Putamen (tissue), 1 donor: ENCODE results near the gene SEC23B.
A peak's percentile ranks its signal among the peaks of the same experiment; 100 is the strongest.
"Not testable (repeated sequence)": the region's sequence is repeated elsewhere in the genome, so short reads cannot be mapped to it uniquely, and the experiment has no call there.

Experiments used
- DNase-seq: peaks from one replicate; pipeline ENCODE4 v3.0.0-alpha.2; 2016; ENCODE audit warnings: low spot score

The SEC23B gene

DNA sequence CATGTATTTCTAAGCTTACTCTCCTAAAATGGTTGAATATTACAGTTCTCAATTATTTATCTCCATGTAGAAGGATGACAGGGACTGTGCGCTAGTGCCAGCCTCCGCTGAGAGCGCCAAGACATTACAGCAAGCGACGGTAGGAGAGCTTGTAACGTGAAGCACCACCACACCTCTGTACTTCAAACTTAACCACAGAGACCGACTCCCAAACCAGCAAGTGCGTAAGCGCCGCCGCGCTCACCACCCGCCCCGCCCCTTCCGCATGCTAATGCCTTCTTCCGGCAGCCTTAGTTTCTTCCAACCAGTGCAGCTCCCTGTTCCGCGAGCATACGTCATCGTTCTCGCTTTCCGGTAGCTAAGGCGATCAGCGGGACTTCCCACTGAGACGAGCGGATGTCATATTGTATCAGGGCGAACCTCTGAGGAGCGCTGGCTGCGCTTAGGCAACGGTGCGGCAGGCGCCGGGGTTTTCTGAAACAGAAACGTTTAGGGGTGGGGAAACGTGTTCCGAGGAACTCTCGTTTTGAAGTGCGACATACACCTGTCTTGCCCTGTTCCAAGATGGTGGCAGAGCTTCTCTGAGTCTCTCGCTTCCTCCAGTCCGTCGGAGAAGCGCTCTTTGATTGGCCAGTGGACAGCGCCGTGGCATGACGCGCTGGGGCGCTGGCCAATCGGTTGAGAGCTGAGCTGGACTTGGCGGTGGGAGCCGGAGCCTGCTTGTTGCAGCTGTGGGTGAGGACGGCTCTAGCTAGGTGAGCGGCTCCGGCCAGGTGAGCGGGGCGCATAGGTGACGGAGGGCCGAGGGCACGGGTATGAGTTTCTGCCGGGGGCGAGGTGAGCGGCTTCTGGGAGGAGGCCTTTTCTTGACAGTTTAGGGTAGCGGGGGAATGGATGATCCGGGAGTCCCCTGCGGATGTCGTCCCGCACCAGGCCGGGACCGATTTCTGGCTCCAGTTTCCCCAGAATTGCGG lies at the start of gene SEC23B:
Gene SEC23B (plus strand): TSS at position 723 of the 974 bp plus-strand sequence. CDS start 2,896 bp downstream, outside the sequence.
- DNase-seq: peak; percentile 99

GRCh38 chr20:18465536-18466200 lies 42.1 kb upstream of the SEC23B start:
- no peak for DNase-seq

GRCh38 chr20:18466574-18466893 lies 41.2 kb upstream of the SEC23B start:
- DNase-seq: no peak

GRCh38 chr20:18466894-18467730 lies 40.6 kb upstream of the SEC23B start, which contains the start of the genes DZANK1 and POLR3F:
DZANK1 (minus strand) TSS chr20:18467030; CDS start chr20:18465358, 1,672 bp downstream.
POLR3F (plus strand) TSS chr20:18467390; CDS start chr20:18467507, 117 bp downstream.
- DNase-seq: peak; percentile 97

DNA sequence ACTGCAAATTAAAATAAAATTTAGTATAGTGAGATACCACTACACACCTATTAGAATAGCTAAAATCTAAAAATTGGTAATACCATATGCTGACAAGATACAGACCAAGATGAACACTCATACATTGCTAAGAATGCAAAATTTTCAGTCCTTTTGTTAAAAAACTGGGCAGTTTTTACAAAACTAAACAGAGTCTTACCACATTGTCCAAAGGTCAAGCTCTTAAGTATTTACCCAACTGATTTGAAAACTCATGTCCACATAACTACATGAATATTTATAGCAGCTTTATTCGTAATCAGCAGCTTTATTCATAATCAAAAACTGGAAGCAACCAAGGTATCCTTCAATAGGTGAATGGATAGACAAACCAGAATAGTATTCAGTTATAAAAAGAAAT lies 30.5 kb upstream of the SEC23B start:
- no peak for DNase-seq

- DNase-seq: no peak
These were observed 29.9 kb upstream of the SEC23B start for GRCh38 chr20:18477821-18478220.

GRCh38 chr20:18481596-18481995 lies 26.1 kb upstream of the SEC23B start:
- DNase-seq: no peak

DNA sequence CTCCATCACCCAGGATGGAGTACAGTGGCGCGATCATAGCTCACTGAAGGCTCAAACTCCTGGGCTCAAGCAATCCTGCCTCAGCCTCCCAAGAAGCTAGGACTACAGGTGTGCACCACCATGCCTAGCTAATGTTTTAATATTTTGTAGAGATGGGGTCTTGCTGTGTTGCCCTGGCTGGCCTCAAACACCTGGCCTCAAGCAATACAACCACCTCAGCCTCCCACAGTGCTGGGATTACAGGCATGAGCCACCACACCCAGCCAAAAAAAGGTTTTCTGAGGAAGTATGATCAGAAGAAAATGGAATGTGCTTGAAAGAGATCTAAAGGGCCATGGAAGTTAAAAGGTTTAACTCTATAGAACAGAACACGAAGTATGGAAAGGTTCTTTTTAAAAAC lies 19.4 kb upstream of the SEC23B start:
- no peak for DNase-seq

DNA sequence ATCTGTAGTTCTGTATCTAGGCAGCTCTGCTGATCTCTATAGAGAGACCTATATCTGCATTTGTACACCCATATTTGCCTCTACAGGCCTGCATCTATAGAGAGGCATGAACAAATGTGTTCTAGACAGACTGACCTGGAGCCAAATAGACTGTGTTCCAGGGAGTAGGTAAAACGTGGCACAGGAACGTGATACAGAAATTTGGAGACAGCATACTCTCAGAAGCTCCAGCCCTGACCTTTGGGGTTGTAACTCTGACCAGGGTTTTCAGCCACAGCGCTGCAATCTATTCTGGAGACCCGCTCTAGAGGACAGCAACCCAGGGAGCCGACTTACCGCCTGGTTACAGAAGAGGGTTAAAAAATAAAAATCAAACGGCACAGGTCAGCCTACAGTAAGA lies 11.7 kb upstream of the SEC23B start:
- no peak for DNase-seq

GRCh38 chr20:18496740-18497592 lies 10.8 kb upstream of the SEC23B start, which contains the start of gene RBBP9:
RBBP9 (minus strand) TSS chr20:18497225; CDS start chr20:18497167, 58 bp downstream.
- DNase-seq: peak; percentile 86

GRCh38 chr20:18497603-18498002 lies 10.1 kb upstream of the SEC23B start:
- no peak for DNase-seq

DNA sequence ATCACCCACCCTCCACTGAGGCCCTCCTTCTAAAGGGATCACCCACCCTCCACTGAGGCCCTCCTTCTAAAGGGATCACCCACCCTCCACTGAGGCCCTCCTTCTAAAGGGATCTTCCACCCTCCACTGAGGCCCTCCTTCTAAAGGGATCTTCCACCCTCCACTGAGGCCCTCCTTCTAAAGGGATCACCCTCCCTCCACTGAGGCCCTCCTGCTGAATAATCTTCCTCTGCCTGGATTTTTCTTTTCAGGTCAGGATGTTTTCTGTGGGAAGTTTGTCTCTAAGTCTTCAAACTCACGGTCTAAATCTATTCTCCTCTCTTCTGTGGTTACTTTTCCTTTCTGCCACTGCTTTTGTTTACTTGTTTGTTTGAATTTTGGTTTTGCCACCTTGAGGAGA lies 6.1 kb upstream of the SEC23B start:
- DNase-seq: not testable (repeated sequence)

DNA sequence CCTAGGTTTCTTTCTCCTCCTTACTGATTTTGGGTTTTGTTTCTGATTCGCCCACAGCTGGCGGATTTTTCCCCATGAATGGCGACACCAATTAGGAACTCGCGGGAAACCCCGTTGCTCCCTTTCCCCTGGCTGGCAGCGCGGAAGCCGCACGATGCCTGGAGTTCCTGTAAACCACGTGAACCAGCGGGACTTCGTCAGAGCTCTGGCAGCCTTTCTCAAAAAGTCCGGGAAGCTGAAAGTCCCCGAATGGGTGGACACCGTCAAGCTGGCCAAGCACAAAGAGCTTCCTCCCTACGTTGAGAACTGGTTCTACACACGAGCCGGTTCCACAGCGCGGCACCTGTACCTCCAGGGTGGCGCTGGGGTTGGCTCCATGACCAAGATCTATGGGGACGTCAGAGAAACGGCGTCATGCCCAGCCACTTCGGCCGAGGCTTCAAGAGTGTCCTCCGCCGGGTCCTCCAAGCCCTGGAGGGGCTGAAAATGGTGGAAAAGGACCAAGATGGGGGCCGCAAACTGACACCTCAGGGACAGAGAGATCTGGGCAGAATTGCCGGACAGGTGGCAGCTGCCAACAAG lies 3.2 kb upstream of the SEC23B start:
- no peak for DNase-seq

DNA sequence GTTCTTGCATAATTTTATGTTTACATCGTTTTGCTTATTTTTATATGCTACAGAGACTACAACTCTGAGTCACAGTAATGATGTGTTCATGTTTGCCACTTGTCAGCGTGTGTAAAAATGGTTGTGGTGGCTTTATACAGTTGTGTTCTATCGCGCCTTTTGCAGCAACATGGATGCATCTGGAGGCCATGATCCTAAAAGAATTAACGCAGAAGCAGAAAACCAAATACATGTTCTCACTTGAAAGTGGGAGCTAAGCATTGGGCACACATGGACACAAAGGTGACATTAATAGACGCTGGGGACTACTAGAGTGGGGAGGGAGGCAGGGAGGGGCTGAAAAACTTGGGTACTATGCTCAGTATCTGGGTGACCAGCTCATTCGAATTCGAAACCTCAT lies 996 bp upstream of the SEC23B start:
- no peak for DNase-seq

GRCh38 chr20:18511571-18511970 lies 3.8 kb downstream of the SEC23B start:
- no peak for DNase-seq

DNA sequence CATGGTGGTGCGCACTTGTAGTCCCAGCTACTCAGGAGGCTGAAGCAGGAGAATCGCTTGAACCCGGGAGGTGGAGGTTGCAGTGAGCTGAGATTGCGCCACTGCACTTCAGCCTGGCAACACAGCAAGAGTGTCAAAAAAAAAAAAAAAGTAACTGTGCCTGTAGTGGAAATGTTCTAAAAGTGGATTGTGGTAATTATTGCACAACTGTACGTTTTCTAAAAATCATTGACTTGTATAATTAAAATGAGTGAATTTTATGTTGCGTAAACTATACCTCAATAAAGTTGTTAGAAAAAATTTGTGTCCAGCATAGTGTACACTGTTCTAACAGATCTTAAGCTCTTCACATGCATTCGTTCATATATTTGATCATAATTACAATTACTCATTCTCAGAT lies 5.5 kb downstream of the SEC23B start:
- no peak for DNase-seq

DNA sequence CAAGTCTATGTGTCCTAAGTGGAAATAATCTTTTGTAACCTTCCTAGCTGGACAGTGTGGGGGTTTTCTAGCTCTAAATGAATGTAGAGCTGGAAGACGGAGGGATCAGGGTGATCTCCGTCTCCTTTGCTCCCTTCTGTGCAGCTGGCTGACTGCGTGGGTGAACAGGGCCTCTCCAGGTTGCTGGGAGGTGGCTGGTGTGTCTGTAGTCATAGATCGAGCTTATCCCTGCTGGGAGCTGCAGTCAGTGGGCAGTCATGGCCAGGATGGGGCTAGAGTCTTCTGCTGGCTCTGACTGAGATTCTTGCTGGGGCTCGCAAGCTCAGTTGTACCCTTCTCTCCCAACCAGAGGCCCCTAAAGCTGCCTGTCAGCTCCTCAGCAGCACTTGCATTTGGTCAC lies 6.4 kb downstream of the SEC23B start:
- no peak for DNase-seq

DNA sequence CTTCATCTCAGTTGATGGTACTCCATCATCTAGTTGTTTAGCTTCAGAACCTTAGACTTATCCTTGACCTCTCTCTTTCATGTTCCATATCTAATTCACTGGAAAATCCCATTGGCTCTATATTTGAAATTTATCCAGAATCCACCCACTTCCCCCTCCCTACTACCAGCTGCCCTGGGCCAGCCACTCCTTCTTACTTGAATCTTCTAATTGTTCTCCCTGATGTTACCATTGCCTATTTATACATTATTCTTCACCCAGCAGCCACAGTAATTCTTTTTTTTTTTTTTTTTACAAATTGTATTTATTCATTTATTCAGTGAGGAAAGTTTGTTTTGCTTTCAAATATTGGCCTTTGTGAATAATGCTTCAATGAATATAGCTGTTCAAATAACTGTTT lies 8.2 kb downstream of the SEC23B start:
- DNase-seq: no peak

DNA sequence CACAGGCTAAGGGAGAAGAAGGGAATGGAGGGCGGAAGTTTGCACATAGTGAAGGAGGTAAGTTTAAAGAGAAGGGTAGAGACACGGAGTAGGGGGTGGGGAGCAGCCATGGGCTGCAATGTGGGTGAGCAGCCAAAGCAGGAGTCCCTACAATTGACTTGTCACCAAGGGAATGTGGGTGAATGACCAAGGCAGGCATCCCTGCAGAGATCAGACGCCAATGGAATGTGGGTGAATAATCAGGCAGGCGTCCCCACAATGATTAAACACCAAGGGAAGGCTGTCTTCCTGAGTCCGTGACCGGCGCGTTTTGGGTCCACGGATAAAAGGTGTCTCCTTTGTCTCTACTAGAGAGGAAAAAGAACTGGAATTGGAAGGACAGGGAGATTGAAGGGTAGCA lies 14.3 kb downstream of the SEC23B start:
- not testable (repeated sequence) for DNase-seq

DNA sequence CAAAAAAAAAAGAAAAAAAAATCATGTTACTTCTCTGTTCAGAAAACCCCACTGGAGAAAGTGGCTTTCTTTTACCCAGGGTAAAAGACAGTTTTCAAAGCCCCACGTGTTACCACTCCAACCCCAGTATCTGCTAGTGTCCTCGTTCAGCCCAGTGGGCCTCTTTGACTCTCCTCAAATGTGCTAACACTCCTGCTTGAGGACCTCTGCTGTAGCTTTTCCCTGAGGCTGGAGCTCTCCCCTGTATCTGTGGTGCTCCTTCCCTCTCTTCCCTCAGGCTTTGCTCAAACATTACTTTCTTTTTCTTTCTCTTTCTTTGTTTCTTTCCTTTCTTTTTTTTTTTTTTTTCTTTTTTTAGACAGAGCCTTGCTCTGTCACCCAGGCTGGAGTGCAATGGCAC lies 15.3 kb downstream of the SEC23B start:
- no peak for DNase-seq

DNA sequence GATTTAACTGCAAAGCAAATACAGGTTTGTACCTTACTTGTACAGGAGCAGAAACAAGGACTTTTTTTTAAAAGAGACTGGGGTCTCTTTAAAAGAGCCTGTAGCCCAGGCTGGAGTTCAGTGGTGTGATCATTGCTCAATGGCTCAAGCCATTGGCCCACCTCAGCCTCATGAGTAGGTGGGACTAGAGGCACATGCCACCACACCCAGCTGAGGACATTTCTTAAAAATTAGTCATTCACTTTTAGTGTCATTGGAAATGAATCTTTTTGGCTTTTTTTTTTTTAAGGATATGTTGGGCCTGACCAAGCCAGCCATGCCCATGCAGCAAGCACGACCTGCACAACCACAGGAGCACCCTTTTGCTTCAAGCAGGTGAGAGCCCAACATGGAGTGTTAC lies 16.9 kb downstream of the SEC23B start:
- no peak for DNase-seq
